Stimulated activated CD4-positive, alpha-beta T cell treated with anti-CD3 and anti-CD28 coated beads, TNF-alpha, amount 100 ng/mL, for 48 hours (primary cell): ENCODE measurements around the gene MUSTN1.

Experiments
- DNase-seq, 3 donors: peaks; one replicate each; pipeline ENCODE4 v3.0.0-alpha.2; 2020; ENCODE audit warnings: low read depth in 3 of 3

The MUSTN1 gene

DNA sequence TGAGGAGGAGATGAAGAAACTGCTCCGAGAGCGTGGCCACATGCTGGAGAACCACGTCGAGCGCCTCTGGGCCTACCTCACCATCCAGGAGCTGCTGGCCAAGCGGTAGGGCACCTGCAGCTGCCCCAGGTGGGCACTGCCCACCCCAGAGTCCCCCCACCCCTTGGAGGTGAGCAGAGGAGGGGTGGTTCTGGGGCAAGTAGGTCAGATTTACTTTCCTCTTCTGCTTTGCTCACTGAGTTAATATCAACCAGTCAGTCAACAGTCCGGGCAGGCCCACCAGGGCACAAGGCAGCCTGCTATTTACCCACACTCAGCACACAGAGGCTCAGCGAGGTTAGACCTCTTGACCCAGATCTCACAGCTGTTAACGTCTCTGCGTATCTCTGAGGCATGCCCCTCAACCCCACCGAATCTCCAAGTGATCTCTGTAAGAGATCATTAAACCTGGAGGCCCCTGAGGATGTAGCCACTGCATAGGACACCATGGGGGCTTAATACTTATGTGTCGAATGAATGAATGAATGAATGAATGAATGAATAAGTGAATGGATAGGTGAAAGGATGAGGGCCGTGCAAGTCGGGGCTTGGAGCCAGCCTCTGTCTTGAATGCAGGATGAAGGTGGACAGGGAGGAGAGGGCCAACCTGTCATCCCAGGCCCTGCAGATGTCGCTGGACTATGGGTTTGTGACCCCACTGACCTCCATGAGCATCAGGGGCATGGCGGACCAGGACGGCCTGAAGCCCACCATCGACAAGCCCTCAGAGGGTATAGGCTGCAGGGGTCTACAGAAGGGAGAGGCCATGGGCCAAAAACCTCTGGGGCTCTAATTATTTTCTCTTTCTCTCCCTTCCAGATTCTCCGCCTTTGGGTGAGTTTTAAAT, 48.2 kb downstream of the MUSTN1 start:
- no peak for DNase-seq

DNA sequence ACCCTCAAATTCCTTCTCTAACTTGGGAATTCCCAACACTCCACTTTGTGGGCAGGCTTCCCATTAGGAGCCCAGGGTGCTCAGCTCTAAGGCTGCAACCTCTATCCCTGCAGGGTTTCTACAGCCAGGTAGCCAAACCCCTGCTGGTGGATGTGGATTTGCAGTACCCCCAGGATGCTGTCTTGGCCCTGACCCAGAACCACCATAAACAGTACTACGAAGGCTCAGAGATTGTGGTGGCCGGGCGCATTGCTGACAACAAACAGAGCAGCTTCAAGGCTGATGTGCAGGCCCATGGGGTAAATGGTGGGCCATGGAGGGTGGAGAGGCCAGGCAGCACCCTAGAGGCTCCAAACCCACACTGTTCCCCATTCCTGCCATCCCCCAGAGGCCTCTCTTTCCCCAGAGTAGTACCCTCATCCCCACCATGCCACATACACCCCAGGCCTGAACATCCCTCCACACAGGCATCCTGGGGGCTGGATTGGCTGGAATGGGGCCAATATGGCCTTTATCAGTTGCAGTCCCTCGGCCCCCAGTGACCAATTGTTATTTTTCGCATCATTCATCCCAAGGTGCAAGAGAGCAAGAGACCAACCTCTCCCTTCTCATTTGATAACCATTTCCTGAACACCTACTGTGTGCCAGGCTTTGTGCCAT, 49.8 kb downstream of the MUSTN1 start:
- DNase-seq: no peak

DNA sequence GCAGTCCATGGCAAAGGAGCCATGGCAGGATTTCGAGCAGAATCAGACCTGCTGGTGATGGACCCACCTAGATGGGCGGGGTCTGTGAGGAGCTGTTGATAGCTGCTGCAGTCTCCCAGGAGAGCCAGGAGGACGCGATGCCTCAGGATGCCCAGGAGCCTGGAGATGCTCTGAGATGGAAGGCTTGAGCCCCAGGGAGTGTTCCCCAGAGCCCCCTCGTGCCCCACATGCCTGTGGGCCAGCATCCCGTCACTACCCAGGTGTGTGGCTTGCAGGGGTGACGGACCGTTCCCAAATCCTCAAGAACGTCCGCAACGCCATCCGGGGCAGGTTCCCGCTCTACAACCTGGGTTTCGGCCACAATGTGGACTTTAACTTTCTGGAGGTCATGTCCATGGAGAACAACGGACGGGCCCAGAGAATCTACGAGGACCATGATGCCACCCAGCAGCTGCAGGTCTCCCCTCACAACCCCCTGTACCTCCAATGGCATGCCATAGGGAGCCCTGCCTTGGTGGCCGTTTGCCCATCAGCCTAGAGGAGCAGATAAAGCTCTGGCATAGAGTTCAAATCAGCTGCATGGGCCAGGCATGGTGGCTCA, 50.7 kb downstream of the MUSTN1 start:
- no peak for DNase-seq

DNA sequence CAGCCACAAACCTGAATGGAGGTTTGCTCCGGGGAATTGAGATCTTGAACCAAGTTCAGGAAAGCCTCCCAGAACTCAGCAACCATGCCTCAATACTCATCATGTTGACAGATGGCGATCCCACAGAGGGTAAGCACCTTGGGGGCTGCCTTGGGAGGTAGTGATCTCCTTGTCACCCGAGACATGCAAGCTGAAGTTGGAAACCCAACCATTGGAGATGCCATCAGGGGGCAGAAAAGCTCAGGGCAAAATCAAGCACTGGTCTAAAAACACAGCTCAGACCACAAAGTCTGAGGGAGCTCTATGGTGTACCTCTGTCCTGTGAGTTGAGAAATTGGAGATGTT, 51.6 kb downstream of the MUSTN1 start:
- no peak for DNase-seq
